Measurements from ENCODE around the gene FOXP1.

DNA sequence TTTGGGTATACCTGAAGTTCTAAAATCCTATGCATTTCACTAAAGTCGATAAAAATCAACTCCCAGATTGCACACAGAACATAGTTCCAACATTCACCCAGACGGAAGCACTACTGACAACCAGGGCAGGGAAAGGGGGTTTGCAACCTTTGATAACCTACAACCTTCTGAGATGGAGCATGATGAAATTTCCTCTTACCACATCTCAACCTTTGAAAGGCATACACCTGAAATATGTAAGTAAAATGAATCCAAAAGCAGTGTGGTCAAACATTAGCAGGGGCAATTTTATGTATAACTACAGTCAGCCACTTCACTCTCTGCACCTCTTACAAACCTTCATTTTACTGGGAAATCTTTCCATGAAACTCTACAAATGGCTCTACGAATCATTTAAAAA, 184.1 kb downstream of the FOXP1 start:
- TF ChIP-seq POLR2A (IDR thresholded peaks at IDR 0.05): no peak
- TF ChIP-seq, protein P1, sequence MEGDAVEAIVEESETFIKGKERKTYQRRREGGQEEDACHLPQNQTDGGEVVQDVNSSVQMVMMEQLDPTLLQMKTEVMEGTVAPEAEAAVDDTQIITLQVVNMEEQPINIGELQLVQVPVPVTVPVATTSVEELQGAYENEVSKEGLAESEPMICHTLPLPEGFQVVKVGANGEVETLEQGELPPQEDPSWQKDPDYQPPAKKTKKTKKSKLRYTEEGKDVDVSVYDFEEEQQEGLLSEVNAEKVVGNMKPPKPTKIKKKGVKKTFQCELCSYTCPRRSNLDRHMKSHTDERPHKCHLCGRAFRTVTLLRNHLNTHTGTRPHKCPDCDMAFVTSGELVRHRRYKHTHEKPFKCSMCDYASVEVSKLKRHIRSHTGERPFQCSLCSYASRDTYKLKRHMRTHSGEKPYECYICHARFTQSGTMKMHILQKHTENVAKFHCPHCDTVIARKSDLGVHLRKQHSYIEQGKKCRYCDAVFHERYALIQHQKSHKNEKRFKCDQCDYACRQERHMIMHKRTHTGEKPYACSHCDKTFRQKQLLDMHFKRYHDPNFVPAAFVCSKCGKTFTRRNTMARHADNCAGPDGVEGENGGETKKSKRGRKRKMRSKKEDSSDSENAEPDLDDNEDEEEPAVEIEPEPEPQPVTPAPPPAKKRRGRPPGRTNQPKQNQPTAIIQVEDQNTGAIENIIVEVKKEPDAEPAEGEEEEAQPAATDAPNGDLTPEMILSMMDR (IDR thresholded peaks at IDR 0.05): no peak

Measured in uterus (tissue), 2 donors.